ENCODE results near the gene PRKACG. TPM values are rescaled to one million over a fixed set of nuclear protein-coding genes. Genes with fewer than 3 reads are reported as not detected.

Gene PRKACG
- total RNA-seq, 2 donors from 2014 or later = not detected

DNA sequence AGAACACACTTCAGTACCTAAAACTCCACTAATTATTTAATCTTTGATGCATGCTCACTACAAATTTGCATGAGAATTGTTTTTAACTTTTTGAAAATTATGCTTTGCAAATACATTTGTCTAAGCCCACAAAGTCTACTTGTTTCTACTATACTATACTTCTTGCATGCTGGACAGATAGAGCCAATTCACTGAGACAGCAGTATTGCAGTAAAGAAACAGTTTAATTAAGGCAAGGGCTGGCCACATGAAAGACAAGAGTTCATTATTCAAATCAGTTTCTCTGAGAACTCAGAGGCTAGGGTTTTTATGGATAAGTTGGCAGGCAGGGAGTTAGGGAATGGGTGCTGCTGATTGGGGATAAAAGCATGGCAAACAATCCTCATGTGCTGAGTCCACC is 15.6 kb upstream of the PRKACG start:
- intact Hi-C loops (cut with DNase I) = no loop called here
- no peak for DNase-seq (ENCODE audit: low spot score)

DNA sequence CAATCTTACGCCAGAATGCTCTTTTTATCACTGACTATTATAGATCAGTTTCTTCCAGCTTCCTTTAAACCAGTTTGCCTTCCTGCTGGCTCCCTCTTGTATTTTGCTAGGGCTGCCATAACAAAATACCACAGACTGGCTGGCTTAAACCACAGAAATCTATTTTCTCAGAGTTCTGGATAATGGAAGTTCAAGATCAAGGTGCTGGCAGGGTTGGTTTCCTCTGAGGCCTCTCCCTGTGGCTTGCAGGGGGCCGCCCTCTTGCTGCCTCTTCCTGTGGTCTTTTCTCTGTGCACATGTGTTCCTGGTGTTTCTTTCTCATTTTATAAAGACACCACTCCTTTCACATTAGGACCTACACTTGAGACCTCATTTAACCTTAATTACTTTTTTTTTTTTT is 14.8 kb upstream of the PRKACG start:
- no peak for DNase-seq (ENCODE audit: low spot score)
- intact Hi-C loops (cut with DNase I) = no loop called here

DNA sequence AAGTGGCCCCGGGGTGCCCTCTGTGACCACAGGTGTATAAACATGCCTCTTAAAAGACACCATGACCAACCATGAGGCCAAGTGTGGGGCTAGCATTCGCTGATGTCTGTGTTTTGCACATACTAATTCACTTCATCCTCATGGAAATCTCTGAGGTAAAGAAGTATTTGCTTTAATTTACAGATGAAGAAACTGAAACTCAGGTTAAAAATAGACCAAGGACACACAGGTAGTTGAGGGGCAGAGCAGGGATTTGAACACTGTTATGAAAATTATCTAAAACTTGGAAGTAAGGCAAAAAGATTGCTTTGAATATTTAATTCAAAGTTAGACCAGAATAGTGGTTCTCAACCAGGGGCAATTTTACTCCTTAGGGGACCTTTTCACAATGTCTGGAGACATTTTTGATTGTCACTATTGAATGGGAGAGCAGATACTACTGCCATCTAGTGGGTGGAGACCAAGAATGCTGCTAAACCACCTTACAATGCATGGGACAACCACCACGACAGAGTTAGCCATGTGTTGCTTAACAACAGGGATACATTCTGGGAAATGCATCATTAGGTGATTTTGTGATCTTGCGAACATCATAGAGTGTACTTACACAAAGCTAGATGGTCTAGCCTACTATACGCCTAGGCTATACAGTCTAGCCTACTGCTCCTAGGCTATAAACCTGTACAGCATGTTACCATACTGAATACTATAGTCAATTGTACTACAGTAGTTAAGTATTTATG is 13.6 kb upstream of the PRKACG start:
- no peak for DNase-seq (ENCODE audit: low spot score)
- intact Hi-C loops (cut with DNase I) = no loop called here

DNA sequence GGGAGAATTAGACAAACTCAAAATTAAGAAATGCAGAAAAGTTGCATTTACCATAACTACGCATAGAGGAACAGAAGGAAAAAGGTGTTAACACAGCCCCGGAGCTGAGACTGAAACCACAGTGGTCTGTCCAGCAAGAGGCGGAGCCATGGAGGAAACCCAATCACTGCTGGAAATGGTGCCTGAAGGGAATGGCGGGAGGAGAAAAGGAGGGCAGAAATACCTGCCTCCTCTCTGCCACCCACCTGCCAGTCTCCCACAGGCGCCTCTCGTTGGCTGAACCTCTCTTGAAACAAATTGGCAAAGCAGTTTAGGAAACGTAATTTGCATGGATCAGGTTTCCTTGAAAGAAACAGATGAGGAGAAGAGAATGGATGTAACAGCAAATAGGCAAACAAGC is 9.7 kb upstream of the PRKACG start:
- intact Hi-C loops (cut with DNase I) = no loop called here
- DNase-seq (ENCODE audit: low spot score) = no peak

DNA sequence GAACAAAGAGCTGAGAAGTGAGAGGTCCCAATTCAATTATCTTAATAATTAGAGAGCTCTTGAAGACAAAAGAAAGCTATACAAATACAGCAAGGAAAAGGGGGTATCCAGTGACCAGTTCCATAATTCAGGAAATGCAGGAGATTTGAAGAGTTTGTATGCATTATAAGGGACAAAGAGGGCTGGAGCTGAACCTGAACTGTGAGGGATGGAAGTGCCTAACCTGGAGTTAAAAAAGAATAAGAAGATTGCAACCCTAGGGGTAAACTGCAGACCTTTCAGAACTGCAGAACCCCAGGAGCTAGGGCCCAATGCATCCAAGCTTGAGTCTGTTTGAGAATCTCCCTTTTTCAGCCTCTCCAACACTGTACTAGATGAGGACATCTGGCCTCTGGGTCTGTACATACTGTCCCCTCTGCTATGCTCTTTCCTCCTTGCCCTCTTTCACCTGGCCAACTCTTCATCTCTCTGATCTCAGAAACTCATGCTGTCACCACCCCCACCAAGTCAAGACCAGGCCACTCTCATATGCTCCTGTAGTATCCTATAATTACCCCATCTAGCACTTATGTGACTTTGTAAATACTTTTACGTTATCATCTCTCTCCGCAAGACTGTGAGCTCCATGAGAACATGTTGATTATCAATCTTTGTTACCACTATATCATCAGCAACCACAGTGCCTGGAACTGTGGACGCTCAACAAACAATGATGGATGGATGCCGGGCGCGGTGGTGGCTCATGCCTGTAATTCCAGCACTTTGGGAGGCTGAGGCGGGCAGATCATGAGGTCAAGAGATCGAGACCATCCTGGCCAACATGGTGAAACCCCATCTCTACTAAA is 6.6 kb upstream of the PRKACG start:
- no peak for DNase-seq (ENCODE audit: low spot score)
- intact Hi-C loops (cut with DNase I) = no loop called here

DNA sequence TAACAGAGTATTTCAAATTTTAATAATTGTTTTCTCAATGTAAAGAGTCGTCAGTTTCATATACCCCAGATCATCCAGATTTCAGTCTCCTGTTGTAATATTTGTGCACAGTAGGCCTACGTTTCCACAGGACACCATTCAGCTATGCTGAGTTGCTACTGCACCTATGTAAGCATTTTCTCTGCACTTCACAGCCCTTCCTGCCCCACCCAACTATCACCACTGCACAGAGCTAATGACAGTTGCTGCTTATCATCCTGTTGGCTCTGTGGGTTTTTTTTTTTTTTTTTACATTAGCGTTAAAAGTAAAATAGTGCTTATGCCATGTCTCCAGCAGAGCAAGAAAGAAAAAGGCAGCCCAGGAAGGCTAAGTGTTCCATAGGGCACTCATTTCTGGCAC is 5.9 kb upstream of the PRKACG start:
- intact Hi-C loops (cut with DNase I) = loop anchor here in 1 of 2 donors (10.0 kb wide), 1 partner anchor 345 kb away; no protein-coding TSS in a partner anchor

DNA sequence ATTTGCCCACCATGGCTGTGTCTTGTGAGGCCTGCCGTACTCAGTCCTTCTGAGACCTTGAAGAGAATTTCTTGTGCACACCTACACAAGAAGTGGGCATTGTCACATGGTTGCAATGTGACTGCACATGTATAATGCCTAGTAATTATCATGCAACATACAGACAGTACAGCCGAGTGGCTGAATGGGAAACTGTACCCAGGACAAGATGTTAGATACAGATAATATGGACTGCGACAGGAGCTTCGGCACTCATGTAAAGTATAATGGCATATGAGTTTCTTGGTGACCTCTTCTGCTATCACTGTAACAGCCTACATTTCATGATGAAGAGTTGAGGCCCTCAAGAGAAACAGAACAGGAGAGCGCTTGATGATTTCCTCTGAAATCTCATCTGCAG is 4.8 kb upstream of the PRKACG start:
- DNase-seq (ENCODE audit: low spot score) = no peak
- intact Hi-C loops (cut with DNase I) = loop anchor here in 1 of 2 donors (10.0 kb wide), 1 partner anchor 344 kb away; no protein-coding TSS in a partner anchor

More for the DNA sequence above, 5.9 kb upstream of the PRKACG start:
- DNase-seq (ENCODE audit: low spot score) = no peak

DNA sequence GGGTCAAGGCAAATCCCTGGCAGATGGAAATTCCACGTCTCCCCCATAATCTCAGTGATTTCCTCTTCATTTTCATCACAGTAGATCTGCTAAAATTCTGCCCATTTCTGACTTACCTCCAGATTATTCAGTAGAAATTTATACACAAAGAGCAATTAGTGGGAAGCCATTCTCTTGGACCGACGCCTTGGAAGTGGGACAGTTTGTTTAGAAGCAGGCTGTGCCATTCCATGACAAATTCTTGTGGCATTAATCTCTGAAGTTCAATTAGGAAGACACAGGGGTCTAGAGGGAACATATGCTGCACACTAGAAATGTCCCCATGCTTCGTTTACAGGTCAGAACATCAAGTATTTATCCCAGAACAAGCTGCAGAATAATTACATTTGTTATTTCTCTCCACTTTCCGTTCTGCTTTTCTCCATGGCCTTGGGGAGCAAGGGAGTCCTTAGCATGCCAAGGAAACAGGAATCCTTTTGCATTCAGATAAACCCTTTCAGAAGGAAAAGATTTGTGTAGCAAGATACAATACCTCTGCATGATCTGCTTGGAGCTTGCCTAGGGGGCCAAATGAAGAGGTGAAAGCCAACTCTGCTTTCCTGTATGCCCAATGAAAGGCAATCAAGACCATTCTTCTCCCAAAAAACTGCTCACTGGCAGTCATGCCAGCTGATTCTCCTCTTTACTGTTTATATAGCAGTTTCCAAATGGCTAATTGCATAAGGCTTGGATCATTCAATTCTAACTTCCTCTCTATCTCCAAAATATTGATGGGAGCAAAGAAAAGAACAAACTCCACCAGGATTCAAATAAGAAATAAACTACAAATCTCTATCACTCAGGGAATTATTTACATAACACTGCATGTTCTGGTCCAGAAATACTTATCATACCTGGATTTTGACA is 2.5 kb upstream of the PRKACG start:
- DNase-seq (ENCODE audit: low spot score) = no peak
- intact Hi-C loops (cut with DNase I) = loop anchor here in 1 of 2 donors (10.0 kb wide), 1 partner anchor 342 kb away; no protein-coding TSS in a partner anchor

DNA sequence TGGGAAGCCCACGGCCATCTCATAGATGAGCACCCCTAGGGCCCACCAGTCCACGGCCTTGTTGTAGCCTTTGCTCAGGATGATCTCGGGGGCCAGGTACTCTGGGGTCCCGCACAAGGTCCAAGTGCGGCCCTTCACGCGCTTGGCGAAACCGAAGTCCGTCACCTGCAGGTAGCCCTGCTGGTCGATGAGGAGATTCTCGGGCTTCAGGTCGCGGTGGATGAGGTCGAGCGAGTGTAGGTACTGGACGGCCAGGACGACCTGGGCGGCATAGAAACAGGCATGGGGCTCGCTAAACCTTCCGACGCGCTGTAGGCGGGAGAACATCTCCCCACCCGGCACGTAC is 558 bp downstream of the PRKACG start:
- no peak for DNase-seq (ENCODE audit: low spot score)
- intact Hi-C loops (cut with DNase I) = loop anchor here in 1 of 2 donors (10.0 kb wide), 1 partner anchor 339 kb away; no protein-coding TSS in a partner anchor

DNA sequence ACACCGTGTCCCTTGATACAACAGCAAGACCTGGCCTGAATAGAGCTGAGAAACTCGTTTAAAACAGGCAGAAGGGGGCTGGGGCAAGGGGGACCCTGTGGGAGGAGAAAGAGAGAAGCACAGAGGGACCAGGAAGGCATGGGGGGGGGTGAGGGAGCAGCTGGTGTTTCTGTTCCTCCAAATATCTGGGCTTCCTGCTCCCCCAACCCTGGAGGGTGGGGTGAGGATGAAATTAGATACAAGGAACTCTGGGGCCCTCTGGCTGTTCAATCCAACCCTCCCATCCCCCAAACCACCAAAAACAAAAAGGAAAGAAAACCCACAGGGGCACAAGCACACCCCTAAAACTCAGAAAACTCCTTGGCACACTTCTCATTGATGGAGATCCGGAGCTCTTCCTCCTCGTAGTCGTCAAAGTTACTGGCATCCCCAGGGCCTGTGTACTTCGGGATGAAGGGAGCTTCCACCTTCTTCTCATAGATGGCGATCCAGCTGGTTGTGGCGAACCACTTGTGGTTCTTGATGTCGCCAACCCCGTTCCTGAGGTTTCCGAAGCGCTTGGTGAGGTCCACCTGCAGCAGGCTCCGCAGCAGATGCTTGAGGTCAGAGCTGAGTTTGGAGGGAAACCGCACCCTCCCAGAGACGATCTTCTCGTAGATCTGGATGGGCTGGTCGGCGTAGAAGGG is 1.1 kb downstream of the PRKACG start:
- no peak for DNase-seq (ENCODE audit: low spot score)
- intact Hi-C loops (cut with DNase I) = loop anchor here in 1 of 2 donors (10.0 kb wide), 1 partner anchor 338 kb away; no protein-coding TSS in a partner anchor

DNA sequence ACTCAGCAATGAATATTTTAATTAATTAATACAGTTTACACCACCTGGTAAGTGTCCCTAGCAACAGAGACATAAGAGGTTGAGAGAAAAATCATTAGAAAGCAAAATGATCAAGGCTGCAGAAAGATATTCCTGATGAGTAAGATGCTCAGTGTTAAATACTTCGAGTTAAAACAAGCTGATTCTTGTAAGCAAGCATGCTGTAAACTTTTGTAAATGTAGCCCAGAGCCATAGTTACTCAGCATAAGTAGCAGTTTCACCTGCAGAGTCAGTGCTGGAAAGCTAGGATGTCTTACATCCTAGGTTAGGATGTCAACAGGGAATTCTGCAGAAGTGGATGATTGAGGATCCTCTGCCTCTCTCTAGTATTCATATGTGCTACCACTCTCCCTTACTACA is 4.2 kb downstream of the PRKACG start:
- intact Hi-C loops (cut with DNase I) = loop anchor here (10.0 kb wide), 2 partner anchors 335 to 425 kb away; no protein-coding TSS in a partner anchor

DNA sequence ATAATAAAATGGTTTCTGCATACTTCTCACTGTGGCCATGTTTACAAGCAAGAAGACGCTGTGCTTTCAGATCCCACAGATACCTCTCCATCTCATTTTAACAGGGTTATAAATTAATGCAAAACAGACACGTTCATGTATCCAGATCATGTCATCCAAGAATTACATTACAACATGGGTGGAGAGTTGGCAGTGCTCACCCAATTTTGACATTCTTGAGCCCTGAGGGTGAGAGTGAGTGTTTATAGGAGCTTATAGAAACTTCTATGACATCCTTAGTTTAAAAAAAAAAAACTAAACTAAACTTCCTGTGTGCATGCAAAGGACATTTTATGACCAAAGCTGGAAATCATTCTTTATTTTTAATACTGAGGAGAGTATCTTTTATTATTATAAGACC is 9.1 kb downstream of the PRKACG start:
- intact Hi-C loops (cut with DNase I) = loop anchor here in 1 of 2 donors (10.0 kb wide), 1 partner anchor 420 kb away; no protein-coding TSS in a partner anchor
- no peak for DNase-seq (ENCODE audit: low spot score)

More for the DNA sequence above, 4.2 kb downstream of the PRKACG start:
- DNase-seq (ENCODE audit: low spot score) = no peak

DNA sequence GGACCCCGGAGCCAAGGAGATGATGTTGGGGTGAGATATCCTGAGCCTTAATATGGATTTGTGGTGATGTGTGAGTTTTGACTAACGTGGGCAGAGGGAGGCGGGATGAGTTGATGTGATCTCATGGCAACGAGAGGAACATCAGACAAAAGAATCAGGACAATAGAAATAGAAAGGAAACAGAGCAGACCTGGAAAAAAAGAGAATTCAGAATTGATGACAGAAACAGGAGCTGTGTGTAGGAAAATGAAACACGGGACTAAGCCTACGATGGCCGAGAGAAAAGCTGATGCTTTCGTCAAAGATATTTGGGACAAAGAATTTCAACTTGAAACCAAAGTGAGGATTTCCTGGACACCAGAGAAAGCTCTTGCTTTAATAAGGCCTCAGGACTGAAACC is 10.9 kb downstream of the PRKACG start:
- DNase-seq (ENCODE audit: low spot score) = no peak
- intact Hi-C loops (cut with DNase I) = loop anchor here in 1 of 2 donors (10.0 kb wide), 1 partner anchor 418 kb away; no protein-coding TSS in a partner anchor

DNA sequence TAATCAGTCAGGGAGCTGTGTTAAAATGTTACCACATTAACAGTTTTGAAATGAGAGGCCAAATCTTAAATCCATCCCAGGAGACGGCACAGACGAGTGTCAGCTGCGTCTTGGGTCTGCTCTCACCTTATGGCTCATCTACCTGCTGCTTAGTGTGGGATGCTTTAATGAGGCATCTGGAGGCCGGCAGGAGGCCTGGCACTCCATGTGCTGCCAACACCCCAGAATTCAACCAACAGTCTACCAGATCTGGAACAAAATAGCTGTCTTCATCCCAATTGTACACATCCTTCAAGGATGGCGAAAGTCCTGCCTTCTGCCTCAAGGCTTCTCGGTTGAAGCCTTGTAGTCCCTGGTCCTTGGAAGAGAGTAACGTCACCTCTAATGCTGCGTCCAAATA is 12.0 kb downstream of the PRKACG start:
- intact Hi-C loops (cut with DNase I) = loop anchor here in 1 of 2 donors (10.0 kb wide), 1 partner anchor 417 kb away; no protein-coding TSS in a partner anchor
- DNase-seq (ENCODE audit: low spot score) = no peak

DNA sequence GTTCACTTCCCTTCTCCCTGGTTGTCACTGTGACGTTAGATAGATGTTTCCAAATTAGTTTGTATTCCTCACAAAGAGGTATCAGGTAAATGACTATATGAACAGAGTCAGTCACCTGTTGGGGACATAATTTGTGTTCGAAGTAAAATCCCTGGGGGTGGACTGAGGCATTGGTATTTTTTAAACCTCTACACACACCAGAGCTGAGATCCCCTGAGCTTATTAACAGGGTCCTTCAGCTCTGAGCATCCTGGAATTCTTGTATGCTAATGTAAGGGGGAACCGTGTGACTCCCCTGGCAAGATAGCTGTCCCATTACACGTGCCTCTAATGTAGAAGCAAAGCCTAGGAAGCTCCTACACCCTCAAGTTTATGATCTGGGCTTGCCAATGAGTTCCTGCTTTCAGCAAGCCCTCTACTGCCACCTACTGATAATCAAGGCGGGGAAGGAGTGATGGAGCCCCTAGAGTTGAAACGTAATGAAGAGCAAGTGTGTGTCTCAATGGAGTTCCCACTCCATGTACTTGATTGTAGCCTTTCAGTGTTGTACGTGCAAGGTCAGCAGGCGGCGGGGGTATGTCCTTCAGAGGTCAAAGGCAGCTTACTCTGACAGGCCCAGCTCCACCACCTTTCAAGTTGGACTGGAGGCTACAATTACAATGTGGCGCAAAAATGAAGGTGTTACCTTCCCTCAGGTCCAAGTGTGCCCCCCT is 14.4 kb downstream of the PRKACG start:
- no peak for DNase-seq (ENCODE audit: low spot score)
- intact Hi-C loops (cut with DNase I) = loop anchor here (10.0 kb wide), 1 partner anchor 415 kb away; no protein-coding TSS in a partner anchor

DNA sequence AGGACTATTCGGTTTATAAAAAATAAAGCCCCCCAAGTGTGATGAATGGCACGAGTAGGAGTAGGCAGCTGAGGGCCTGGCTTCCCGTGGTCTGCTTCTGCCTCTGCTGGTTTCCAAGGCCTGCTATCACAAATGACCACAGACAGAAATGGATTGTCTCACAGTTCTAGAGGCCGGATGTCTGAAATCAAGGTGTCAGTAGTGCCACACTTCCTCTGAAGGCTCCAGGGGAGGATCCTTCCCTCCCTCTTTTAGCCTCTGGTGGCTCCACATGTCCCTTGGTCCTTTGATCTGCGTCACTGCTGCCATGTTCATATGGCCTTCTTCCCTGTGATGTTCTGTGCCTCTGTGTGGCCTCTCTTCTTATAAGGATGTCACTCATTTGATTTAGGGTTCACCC is 15.1 kb downstream of the PRKACG start:
- intact Hi-C loops (cut with DNase I) = loop anchor here in 1 of 2 donors (10.0 kb wide), 1 partner anchor 414 kb away; no protein-coding TSS in a partner anchor
- no peak for DNase-seq (ENCODE audit: low spot score)

DNA sequence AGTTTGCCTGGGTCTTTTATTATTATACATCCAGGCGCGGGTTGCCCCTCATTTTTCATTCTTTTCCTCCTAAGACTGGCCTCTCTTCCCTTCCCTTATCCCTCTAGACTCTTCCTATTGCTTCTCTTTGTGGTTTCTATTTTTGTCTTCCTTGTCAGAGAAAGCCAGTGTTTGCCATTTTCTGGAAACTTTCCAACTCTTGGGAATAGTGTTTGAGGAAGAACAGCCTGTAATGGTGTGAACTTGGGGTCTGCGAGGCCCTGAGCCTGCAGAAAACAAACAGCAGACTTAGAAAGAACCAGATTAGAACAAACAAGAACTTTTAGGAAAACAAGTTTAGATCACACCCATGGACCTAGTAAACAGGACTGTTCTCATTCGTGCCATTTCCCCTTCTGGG is 15.5 kb downstream of the PRKACG start:
- intact Hi-C loops (cut with DNase I) = loop anchor here in 1 of 2 donors (10.0 kb wide), 1 partner anchor 414 kb away; no protein-coding TSS in a partner anchor
- no peak for DNase-seq (ENCODE audit: low spot score)

DNA sequence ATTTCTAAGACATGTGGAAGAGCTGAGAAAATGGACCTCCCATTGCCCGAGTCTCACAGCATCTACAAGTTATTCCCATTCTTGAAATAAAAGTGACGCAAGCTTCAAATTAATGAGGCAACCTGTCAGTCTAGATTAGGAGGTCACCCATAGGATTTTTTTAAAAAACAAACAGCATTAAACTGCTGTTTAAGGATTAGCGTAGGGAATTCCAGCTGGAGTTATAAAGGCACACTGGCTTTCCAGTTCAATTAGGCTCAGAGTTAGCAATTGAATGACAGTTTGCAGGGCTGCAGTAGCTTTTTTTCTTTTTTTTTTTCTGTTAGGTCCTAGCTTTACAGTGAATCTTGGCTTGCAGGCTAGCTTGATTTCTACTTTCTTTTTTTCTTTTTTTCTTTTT is 16.2 kb downstream of the PRKACG start:
- intact Hi-C loops (cut with DNase I) = loop anchor here in 1 of 2 donors (10.0 kb wide), 1 partner anchor 413 kb away; no protein-coding TSS in a partner anchor
- no peak for DNase-seq (ENCODE audit: low spot score)

Measured in posterior vena cava (tissue), 2 donors.